Epithelial cell of esophagus (primary cell): ENCODE data around the gene RAI1.

Source experiments
- DNase-seq: peaks from one replicate; pipeline ENCODE4 v3.0.0; 2010; ENCODE audit warnings: low read depth
- H3K4me3 ChIP-seq: 2 replicates; pipeline ENCODE4 v1.5.1; 2011; ENCODE audit warnings: mild to moderate bottlenecking, low read length, control low read depth
- CTCF ChIP-seq: IDR thresholded peaks from 2 replicates; pipeline ENCODE4 v1.5.1; 2011; ENCODE audit warnings: low read depth, mild to moderate bottlenecking, low read length, control low read depth, inconsistent platforms; ENCODE audit not compliant: insufficient read depth; ENCODE audit errors: missing control alignments

Gene RAI1

DNA sequence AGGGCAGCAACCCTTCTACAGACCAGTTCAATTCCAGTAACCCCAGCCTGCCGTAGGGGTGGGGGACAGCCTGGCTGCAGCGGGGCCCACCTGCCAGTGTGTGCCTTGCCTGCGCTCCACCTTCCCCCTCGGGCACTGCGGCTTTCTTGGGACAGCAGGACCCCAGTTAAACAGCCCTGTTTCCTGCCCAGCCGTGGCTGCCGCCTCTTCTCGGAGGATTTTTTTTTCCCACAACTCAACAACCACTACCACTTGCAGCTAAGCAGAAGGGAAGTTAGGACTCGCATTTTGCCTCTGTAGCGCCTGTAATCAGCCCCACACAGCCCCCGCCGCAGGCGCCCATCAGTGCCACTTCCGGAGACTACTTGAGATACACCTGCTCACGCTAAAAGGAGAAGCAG lies 76.1 kb downstream of the RAI1 start:
- no peak overlapping the region for H3K4me3 ChIP-seq
- TF ChIP-seq CTCF = no peak
- no peak for DNase-seq

DNA sequence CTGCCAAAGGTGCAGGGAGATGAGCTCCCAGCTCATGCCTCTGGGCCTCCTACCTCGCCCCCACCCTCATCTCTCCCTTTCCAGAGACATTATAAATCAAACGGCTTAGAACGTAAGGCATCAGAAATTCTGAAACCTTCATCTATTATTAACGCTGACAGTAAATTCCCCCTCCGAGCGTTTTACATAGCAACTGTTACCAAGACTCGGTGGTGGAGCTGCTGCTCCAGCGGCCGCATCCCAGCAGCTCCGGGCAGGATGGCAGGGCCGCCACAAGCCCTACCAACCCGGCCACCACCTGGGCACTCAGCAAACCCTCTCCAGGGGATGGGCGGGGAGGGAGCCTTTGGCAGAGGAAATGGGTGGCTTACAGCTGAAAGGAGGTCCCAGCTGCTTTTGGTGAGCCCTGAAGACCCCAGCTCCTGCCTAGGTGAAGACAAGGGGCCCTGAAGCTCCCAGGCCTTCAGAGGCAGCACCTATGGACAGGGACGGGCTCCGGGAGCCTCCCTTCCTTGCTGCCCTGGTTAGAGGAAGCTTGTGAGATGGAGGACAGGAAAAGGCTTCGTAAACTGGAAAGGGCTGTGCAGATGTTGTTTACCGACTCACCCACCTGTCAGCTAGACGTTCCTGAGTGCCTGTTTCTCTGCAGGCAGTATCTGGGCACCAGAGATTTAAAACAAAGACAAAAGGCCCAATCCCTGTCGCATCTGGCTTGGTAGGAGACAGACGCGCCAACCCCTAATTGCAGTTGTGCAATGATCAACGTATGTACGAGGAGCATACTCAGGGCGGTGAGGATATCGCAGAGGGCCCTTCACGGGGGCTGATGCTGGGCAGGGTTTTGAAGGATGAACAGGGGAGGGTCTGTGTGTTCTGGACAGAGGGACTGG lies 76.9 kb downstream of the RAI1 start:
- no peak overlapping the region for H3K4me3 ChIP-seq
- no peak for TF ChIP-seq CTCF
- no peak for DNase-seq

DNA sequence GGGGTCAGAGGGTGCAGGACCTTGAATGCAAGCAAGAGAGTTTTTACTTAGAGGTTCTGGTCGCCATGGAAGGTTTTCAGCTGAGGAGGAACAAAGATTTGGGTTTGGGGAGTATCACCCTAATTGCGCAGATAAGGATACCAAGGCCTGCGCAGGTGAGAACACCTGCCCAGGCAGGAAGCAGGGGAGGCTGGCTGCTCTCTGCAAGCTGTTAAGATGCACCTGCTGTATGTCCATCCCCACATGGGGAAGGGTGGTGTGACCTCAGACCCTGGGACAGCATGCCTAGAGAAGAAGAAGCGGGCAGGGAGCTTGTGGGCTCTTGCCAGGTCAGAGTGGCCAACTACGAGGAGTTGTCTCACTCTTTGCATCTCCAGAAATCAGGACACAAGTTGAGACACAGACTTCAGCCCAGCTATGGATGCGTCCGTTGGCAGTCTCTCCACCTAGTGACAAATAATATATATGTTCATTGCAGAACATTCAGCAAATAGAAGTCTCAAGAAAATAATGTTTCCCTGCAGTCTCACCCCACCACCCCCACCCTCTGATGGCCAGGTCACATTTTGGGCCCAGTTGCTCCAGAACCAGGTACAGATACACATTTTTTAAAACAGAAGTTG lies 77.8 kb downstream of the RAI1 start:
- TF ChIP-seq CTCF = no peak
- no peak for DNase-seq
- H3K4me3 ChIP-seq = no peak overlapping the region

DNA sequence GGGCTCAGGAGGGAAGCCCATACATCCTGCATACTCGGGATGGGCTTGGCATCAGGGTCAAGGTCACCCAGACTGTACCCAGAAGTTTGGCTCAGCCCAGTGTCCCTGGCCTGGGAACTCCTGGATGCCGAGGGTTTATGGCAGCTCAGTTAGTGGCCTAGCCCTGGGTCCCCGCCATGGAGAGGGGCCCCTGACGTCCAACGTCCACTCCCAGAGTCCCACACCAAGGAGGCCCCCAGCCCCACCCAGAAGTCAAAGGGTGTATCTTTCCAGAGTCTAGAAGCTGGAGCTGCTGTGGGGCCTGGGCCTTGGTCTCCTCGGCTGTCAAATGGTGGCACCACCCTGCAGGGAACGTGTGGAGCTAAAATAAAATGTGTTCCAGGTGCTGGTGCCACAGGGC lies 79.1 kb downstream of the RAI1 start:
- DNase-seq = no peak
- no peak overlapping the region for H3K4me3 ChIP-seq
- TF ChIP-seq CTCF = no peak

GRCh38 chr17:17760872-17761550 lies 79.8 kb downstream of the RAI1 start:
- H3K4me3 ChIP-seq = no peak overlapping the region
- TF ChIP-seq CTCF = no peak
- no peak for DNase-seq

- H3K4me3 ChIP-seq = no peak overlapping the region
- no peak for TF ChIP-seq CTCF
- no peak for DNase-seq
These were observed 80.9 kb downstream of the RAI1 start for GRCh38 chr17:17761894-17762743.
